ENCODE results near the gene MAPK7. TPM values are rescaled to one million over a fixed set of nuclear protein-coding genes. Genes with fewer than 3 reads are reported as not detected.

The MAPK7 gene
- total RNA-seq, 1 experiment from 2014 or later: 40.0 TPM

DNA sequence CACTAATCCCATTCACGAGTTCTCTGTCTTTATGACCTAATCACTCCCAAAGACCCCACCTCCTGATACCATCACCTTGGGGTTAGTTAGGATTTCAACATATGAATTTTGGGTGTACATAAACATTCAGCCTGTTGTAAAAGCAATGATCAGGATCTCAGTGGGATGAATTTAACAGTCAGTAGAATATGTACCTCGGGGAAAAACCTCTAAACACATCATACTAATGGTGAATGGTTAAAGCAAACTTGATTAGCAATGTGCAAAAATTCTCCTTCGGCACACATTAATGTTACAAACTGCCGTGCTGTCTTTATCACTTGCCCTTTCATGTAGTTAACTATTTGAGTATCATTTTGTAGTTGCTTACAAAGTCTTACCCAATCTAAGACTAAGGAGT lies 42.9 kb downstream of the MAPK7 start:
- DNase-seq (ENCODE audit: low spot score): no peak
- H3K9me3 ChIP-seq (ENCODE audit: low read depth, low read length, poor library complexity, severe bottlenecking): no peaks in the 10 kb centered on the region
- H3K4me3 ChIP-seq (ENCODE audit: low read depth, low read length, poor library complexity, severe bottlenecking): no peak overlapping the region
- no TSS peak for BruUV-seq (replicated peaks)
- intact Hi-C loops (cut with micrococcal nuclease; ENCODE audit: unreplicated experiment): no loop called here
- TF ChIP-seq EZH2 (IDR thresholded peaks at IDR 0.05; ENCODE audit: borderline replicate concordance, low read depth, low read length, poor library complexity, severe bottlenecking): no peak
- TF ChIP-seq, protein P1, sequence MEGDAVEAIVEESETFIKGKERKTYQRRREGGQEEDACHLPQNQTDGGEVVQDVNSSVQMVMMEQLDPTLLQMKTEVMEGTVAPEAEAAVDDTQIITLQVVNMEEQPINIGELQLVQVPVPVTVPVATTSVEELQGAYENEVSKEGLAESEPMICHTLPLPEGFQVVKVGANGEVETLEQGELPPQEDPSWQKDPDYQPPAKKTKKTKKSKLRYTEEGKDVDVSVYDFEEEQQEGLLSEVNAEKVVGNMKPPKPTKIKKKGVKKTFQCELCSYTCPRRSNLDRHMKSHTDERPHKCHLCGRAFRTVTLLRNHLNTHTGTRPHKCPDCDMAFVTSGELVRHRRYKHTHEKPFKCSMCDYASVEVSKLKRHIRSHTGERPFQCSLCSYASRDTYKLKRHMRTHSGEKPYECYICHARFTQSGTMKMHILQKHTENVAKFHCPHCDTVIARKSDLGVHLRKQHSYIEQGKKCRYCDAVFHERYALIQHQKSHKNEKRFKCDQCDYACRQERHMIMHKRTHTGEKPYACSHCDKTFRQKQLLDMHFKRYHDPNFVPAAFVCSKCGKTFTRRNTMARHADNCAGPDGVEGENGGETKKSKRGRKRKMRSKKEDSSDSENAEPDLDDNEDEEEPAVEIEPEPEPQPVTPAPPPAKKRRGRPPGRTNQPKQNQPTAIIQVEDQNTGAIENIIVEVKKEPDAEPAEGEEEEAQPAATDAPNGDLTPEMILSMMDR (conservative IDR thresholded peaks at IDR 0.05; ENCODE audit: low read depth, low read length): no peak
- ChIA-PET CTCF (no interaction called here), POLR2A (ENCODE audit: low non-redundant PET) (no interaction called here)
- no peaks in the 10 kb centered on the region for H3K36me3 ChIP-seq (ENCODE audit: insufficient read depth, low read length, poor library complexity, severe bottlenecking)
- no peak overlapping the region for H3K27ac ChIP-seq (ENCODE audit: low read depth, low read length, poor library complexity, severe bottlenecking)
- peaks cover 6% of the 10 kb centered on the region for H3K4me1 ChIP-seq (ENCODE audit: insufficient read depth, low read length, poor library complexity, severe bottlenecking)
- no peaks in the 10 kb centered on the region for H3K27me3 ChIP-seq (replicated peaks; ENCODE audit: insufficient read depth, low read depth, low read length, poor library complexity)

DNA sequence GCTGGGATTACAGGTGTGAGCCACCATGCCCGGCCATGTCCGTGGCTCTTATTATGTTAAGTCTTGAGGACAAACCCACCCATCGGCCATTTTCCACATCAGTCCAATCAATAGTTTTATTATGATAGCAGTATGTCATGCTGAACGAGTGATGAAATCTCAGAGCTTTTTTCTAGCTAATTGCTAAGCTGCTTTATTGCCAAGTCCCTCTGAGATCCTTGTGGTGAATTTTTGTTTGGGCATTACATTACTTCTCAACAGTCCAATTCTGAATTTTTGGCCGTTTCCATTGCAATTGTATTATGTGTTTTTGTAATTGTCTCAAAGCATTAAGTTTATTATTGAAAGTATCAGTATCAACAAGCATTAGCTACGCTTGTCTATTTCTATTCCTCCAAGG lies 43.6 kb downstream of the MAPK7 start:
- Histone ChIP-seq H3K4me1 (ENCODE audit: insufficient read depth, low read length, poor library complexity, severe bottlenecking) (peaks cover 6% of the 10 kb centered on the region), H3K36me3 (ENCODE audit: insufficient read depth, low read length, poor library complexity, severe bottlenecking) (no peaks in the 10 kb centered on the region), H3K9me3 (ENCODE audit: low read depth, low read length, poor library complexity, severe bottlenecking) (no peaks in the 10 kb centered on the region), H3K27me3 (replicated peaks; ENCODE audit: insufficient read depth, low read depth, low read length, poor library complexity) (no peaks in the 10 kb centered on the region), H3K27ac (ENCODE audit: low read depth, low read length, poor library complexity, severe bottlenecking) (no peak overlapping the region), H3K4me3 (ENCODE audit: low read depth, low read length, poor library complexity, severe bottlenecking) (no peak overlapping the region)
- no peak for TF ChIP-seq EZH2 (IDR thresholded peaks at IDR 0.05; ENCODE audit: borderline replicate concordance, low read depth, low read length, poor library complexity, severe bottlenecking)
- TF ChIP-seq, protein P1 (conservative IDR thresholded peaks at IDR 0.05; ENCODE audit: low read depth, low read length): no peak
- CTCF ChIA-PET: no interaction called here
- POLR2A ChIA-PET (ENCODE audit: low non-redundant PET): no interaction called here
- DNase-seq (ENCODE audit: low spot score): no peak
- intact Hi-C loops (cut with micrococcal nuclease; ENCODE audit: unreplicated experiment): no loop called here
- no TSS peak for BruUV-seq (replicated peaks)

DNA sequence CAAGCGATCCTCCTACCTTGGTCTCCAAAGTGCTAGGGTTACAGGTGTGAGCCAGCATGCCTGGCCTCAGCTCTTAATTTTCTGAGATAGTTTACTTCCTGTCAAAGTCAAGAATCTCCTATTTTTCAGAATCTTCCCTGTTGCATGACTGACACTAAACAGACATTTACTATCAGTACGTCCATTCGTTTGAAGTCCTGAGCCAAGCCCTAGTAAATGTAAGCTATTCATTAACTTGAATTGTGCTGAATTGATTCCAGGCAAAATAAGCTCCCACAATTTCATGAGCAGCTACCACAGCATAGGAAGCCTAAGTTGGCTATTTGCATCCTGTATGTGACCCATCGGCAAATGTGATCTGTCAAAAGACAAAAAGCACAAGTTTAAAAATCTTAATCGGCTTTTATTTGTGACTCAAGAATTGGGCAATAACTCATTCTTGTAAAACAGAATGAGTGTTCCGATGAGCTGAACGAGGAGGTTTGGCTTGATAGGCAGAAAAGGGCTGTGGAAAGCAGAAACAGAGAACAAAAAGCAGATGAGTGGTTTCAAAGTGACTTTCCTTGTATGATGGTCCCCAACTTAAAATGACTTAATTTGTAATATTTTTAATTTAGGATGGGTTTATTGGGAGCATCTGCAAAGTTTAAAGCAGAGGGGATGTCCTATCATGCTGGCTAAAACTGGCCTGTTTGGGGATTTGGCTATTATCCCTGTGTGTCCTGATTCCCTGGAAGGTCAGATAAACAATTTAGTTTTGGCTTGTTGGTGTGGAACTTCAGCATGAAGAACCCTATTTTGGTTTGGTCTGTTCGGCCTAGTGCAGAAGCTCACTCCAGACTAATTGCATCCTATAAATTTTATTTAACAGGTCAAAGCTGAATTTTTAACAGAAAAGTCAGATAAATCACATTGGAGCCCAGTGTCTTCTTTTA lies 46.9 kb downstream of the MAPK7 start:
- no TSS peak for BruUV-seq (replicated peaks)
- TF ChIP-seq, protein P1 (conservative IDR thresholded peaks at IDR 0.05; ENCODE audit: low read depth, low read length): no peak
- no peak for TF ChIP-seq EZH2 (IDR thresholded peaks at IDR 0.05; ENCODE audit: borderline replicate concordance, low read depth, low read length, poor library complexity, severe bottlenecking)
- Histone ChIP-seq H3K27me3 (replicated peaks; ENCODE audit: insufficient read depth, low read depth, low read length, poor library complexity) (no peaks in the 10 kb centered on the region), H3K4me1 (ENCODE audit: insufficient read depth, low read length, poor library complexity, severe bottlenecking) (peaks cover 6% of the 10 kb centered on the region), H3K36me3 (ENCODE audit: insufficient read depth, low read length, poor library complexity, severe bottlenecking) (no peaks in the 10 kb centered on the region), H3K4me3 (ENCODE audit: low read depth, low read length, poor library complexity, severe bottlenecking) (no peak overlapping the region), H3K27ac (ENCODE audit: low read depth, low read length, poor library complexity, severe bottlenecking) (no peak overlapping the region), H3K9me3 (ENCODE audit: low read depth, low read length, poor library complexity, severe bottlenecking) (no peaks in the 10 kb centered on the region)
- intact Hi-C loops (cut with micrococcal nuclease; ENCODE audit: unreplicated experiment): no loop called here
- DNase-seq (ENCODE audit: low spot score): no peak
- CTCF ChIA-PET: no interaction called here
- POLR2A ChIA-PET (ENCODE audit: low non-redundant PET): no interaction called here
